Ectodermal cell (in vitro differentiated cells): ENCODE data around the gene IL16.

ENCODE experiments used
- H3K27ac ChIP-seq: 2 replicates; pipeline ENCODE4 v1.7.0; 2013; ENCODE audit warnings: mild to moderate bottlenecking, low read depth, low read length; ENCODE audit not compliant: insufficient read depth, poor library complexity, severe bottlenecking
- H3K27me3 ChIP-seq: 2 replicates; pipeline ENCODE4 v1.7.0; 2013; ENCODE audit warnings: mild to moderate bottlenecking, low read length; ENCODE audit not compliant: insufficient read depth, control insufficient read depth, poor library complexity, severe bottlenecking
- H3K36me3 ChIP-seq: one replicate; pipeline ENCODE4 v1.7.0; 2013; ENCODE audit warnings: low read length; ENCODE audit not compliant: control insufficient read depth, insufficient read depth
- H3K4me1 ChIP-seq: one replicate; pipeline ENCODE4 v1.7.0; 2013; ENCODE audit warnings: low read length; ENCODE audit not compliant: control insufficient read depth, insufficient read depth
- H3K4me3 ChIP-seq: 2 replicates; pipeline ENCODE4 v1.7.0; 2013; ENCODE audit warnings: low read depth, low read length, control low read depth; ENCODE audit not compliant: insufficient read depth
- H3K9me3 ChIP-seq: 2 replicates; pipeline ENCODE4 v1.7.0; 2013; ENCODE audit warnings: mild to moderate bottlenecking, low read length, moderate library complexity; ENCODE audit not compliant: control insufficient read depth
- WGBS, 2 experiments: methylation state at CpG; one replicate each; pipeline ENCODE4 v1.1.7; 2013; ENCODE audit warnings: missing lambda C conversion rate in 2 of 2; 5-methylcytosine and 5-hydroxymethylcytosine counted together

The IL16 gene

DNA sequence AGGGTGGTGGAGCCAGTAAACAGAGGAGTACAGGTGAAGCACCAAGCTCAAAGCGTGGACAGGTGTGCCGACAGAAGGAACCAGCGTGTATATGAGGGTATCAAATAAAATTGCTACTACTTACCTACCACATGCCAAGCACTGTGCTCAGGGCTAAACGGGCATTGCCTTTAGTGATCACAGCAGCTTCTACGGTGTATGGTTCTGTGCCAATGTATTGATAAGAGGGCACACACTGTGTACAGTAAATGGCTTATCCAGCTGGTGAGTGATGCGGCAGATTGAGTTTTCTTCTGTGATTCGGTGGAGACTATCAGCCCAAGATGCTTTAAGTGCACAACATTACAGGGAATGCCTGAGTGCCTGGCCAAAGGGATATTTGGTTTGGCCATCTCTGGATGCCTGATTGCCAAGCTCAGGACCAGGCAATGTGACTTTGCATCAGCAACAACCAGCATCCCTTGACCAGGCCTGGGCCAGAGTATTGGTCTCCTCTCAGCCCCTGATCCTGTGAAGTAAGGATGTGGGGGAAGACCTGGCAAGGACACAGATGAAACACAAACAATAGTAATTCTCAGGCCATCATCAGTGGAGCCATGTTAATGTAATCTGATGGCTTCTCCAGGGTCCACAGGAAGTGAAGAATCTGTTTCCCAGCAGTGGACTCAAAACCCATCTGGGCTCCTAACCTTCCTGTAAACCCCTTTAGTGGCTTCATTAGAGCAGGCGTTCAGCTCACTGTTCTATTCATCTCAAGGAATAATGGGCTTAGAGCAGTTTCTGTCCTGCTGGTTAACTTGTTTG, 113.2 kb downstream of the IL16 start:
- 93 to 98% methylated on average over 8 of the region's 8 CpGs for WGBS, 2 experiments
- H3K4me3 ChIP-seq: no peak overlapping the region
- H3K4me1 ChIP-seq: no peaks in the 10 kb centered on the region
- no peak overlapping the region for H3K27ac ChIP-seq
- no peaks in the 10 kb centered on the region for H3K9me3 ChIP-seq
- no peaks in the 10 kb centered on the region for H3K36me3 ChIP-seq
- H3K27me3 ChIP-seq: no peaks in the 10 kb centered on the region

DNA sequence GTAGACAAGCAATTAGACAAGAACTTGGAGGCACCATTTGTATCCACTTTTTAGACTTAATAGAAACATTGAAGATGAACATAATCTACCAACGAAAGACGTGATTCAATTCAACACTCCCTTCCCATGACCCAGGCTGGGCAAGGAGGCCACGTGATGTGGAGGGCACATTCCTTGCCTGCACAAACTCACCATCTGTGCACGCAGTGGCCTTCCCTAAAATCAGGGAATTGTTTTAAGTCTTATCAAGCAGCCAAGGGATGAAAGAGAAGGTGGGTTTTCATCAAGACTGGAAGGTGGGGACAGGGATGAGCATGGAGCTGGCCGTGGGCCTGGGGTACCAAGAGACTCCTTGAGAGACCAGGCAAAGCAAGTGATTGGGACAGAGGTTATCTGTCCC, 113.8 kb downstream of the IL16 start:
- Histone ChIP-seq H3K27ac (no peak overlapping the region), H3K27me3 (no peaks in the 10 kb centered on the region), H3K36me3 (no peaks in the 10 kb centered on the region), H3K4me1 (no peaks in the 10 kb centered on the region), H3K4me3 (no peak overlapping the region), H3K9me3 (no peaks in the 10 kb centered on the region)
- 94 to 96% methylated on average over 5 of the region's 5 CpGs for WGBS, 2 experiments

DNA sequence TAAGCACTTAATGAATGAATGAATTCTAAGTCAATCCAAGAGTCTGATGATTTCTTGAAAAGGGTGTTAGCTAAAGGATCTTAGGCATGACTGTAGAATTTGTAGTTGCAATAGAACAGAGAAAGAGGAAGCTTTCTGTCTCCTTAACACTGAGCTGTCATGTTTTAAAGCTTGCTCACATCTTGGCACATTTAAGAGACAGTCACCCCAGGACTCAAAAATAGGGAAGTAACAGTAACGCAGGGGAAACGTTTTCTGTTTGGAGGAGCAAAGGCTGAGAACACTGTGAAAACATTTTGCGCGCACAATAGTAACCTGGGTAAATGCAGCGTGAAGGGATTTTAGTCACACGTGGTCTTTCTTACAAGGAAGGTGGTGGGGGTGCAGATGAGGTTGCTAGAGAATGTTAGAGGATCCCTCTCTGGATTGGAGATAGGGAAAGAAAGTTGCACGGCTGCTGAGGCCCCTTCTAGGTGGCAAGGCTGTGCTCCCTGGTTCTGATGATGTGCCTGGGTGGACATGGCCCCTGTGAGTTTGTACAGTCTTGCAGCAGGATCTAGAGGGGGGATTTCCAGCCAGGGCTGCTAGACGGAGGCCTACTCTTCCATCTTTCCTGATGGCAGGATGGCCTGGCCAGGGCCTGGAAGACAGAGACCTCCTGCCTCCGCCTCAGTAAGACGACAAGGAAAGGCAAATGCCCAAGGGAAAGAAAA, 115.2 kb downstream of the IL16 start:
- no peaks in the 10 kb centered on the region for H3K4me1 ChIP-seq
- H3K27ac ChIP-seq: no peak overlapping the region
- no peaks in the 10 kb centered on the region for H3K27me3 ChIP-seq
- H3K4me3 ChIP-seq: no peak overlapping the region
- WGBS, 2 experiments: 93 to 94% methylated on average over 10 of the region's 10 CpGs
- H3K9me3 ChIP-seq: no peaks in the 10 kb centered on the region
- no peaks in the 10 kb centered on the region for H3K36me3 ChIP-seq

DNA sequence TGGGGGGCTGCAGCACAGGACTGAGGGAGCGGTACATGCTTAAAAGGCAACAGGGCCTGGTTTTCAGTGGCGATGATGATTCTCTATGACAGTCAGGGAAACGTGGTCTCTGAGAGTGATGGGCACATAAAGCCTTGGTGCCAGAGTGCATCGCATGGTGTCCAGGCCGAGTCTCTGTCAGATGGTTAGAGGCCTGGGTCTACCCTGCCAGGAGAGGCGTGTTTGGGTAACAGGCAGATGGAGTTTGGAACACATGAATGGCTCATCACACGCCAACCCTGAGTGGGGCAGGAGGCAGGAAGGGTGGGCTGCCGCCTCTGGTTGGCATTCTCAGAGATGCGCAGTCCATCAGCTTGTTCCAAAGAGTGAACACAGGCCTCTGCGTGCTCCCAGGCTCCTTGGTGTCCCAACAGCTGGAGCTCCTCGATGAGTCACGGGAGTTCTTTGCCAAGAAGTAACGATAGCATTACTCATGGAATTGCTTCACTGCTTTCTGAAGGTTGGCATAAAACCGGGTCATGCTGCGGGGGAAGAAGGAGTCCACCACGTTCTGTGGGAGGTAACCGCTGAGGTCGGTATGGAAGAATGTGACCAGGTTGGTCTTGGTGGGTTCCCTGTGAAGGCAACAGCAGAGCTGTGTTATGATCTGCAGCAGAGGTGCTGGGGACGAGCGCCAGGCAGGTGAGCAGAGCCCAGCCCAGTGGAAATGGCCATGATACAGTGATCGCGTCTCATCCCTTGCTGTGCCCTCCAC, 116.3 kb downstream of the IL16 start:
- Histone ChIP-seq H3K4me3 (no peak overlapping the region), H3K27me3 (no peaks in the 10 kb centered on the region), H3K4me1 (no peaks in the 10 kb centered on the region), H3K27ac (no peak overlapping the region), H3K9me3 (no peaks in the 10 kb centered on the region), H3K36me3 (no peaks in the 10 kb centered on the region)
- 94% methylated on average over 22 of the region's 22 CpGs for WGBS, 2 experiments

DNA sequence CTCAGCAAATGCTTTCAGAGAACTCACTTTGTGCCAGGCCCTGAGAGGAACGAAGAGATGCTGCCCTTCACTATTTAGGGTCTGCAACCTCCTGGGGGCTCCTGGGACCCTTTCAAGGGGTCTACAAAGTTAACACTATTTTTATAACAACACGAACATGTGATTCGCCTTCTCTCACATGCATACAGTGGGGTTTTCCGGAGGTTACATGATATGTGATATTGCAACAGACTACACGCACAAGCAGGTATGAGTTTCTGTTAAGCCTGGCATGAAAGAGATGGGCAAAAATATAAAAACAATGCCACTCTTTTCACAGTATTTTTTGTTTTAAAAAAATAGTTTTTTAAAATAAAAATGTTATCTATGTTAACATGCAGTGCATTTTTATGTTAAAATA, 117.0 kb downstream of the IL16 start:
- H3K27me3 ChIP-seq: no peaks in the 10 kb centered on the region
- no peaks in the 10 kb centered on the region for H3K9me3 ChIP-seq
- no peaks in the 10 kb centered on the region for H3K36me3 ChIP-seq
- H3K4me3 ChIP-seq: no peak overlapping the region
- no peaks in the 10 kb centered on the region for H3K4me1 ChIP-seq
- no peak overlapping the region for H3K27ac ChIP-seq
- 97 to 98% methylated on average over 5 of the region's 5 CpGs for WGBS, 2 experiments

DNA sequence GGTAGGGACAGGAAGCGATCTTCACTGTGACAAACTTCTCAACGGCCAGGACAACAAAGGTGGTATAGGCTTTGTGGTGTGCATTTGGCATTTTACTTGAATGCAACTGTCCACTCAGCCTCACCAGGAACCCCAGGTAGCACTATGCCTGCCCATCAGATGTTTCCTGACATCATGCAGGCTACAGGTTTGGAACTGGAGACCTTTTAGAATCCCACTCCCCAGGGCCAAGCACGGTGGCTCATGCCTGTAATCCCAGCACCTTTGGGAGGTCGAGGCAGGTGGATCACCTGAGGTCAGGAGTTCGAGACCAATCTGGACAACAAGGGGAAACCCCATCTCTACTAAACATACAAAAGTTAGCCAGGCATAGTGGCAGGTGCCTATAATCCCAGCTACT, 117.7 kb downstream of the IL16 start:
- 93 to 94% methylated on average over 5 of the region's 5 CpGs for WGBS, 2 experiments
- H3K9me3 ChIP-seq: no peaks in the 10 kb centered on the region
- no peak overlapping the region for H3K4me3 ChIP-seq
- no peaks in the 10 kb centered on the region for H3K27me3 ChIP-seq
- no peaks in the 10 kb centered on the region for H3K4me1 ChIP-seq
- no peak overlapping the region for H3K27ac ChIP-seq
- no peaks in the 10 kb centered on the region for H3K36me3 ChIP-seq

DNA sequence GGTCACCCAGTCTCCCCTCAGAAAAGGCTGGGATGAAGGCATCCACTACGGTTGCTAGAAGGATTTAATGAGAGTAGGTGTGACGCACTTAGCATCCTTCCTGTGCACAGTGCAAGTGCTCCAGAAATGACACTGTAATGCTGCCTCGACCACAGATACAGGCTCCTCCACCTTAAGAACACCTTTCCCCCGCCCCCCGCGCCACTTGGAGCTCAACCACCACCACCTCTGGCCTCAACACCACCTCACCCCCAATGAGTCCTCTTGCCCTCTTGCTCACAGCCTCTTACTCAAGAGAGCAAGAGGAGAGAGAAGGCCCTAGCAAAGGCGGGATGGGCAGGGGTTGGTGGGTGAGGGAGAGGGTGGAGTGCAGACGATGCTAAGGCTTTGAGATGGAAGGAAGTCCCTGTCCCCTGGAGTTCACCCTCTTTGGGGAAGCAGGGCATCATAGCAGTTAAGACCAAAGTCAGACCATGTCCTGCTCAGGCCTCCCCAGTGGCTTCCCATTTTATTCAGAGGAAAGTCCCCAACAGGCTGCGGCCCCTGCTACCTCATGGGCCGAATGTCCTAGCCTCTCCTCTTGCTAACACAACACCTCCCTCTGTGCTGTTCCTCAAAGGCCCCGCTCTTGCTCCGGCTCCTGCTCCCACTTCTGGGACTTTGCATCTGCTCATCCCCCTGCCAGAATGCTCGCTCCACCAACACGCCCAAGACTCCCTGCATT, 118.9 kb downstream of the IL16 start:
- H3K27ac ChIP-seq: no peak overlapping the region
- no peaks in the 10 kb centered on the region for H3K27me3 ChIP-seq
- no peaks in the 10 kb centered on the region for H3K36me3 ChIP-seq
- H3K4me1 ChIP-seq: no peaks in the 10 kb centered on the region
- no peaks in the 10 kb centered on the region for H3K9me3 ChIP-seq
- H3K4me3 ChIP-seq: no peak overlapping the region
- WGBS, 2 experiments: 95% methylated on average over 14 of the region's 14 CpGs

DNA sequence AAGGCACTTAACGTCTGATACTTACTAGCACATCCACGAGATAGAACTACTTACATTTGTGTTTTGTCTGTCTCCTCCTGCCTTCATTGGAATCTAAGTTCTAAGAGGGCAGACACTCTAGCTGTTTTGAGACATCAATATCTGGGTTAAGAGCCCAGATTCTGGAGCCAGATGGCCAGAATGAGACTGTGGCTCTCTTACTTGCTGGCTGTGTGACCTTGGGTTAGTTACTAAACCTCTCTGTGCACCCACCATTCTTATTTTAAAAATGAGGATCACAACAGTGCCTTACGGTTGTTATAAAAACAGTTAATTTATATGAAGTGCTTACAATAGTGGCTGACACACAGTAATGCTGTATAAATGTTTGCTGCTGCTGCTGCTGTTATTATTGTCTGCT, 119.6 kb downstream of the IL16 start:
- Histone ChIP-seq H3K4me1 (no peaks in the 10 kb centered on the region), H3K4me3 (no peak overlapping the region), H3K9me3 (no peaks in the 10 kb centered on the region), H3K27ac (no peak overlapping the region), H3K27me3 (no peaks in the 10 kb centered on the region), H3K36me3 (no peaks in the 10 kb centered on the region)
- WGBS, 2 experiments: 91 to 99% methylated on average over 3 of the region's 3 CpGs

DNA sequence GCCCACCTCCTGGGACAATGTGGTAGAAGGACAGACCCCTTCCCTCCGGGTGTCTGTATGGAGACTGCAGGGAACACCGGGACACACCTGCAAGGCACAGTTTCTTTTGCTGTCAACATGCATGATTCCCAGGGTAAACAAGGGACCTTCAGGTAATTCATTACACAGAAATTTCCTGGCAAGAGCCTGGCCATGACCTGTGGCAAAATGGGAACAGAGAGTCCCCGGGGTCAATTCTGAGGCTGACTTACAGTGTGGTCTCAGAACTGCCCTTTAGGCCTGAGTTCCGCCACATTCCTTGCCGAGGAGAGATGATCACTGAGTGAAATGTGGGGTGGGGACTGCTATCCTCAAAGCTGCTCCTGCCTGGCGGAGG, 121.0 kb downstream of the IL16 start:
- peaks cover 7% of the 10 kb centered on the region for H3K4me1 ChIP-seq
- H3K36me3 ChIP-seq: no peaks in the 10 kb centered on the region
- no peaks in the 10 kb centered on the region for H3K9me3 ChIP-seq
- no peaks in the 10 kb centered on the region for H3K27me3 ChIP-seq
- WGBS, 2 experiments: 95 to 96% methylated on average over 6 of the region's 6 CpGs
- H3K4me3 ChIP-seq: no peak overlapping the region
- H3K27ac ChIP-seq: no peak overlapping the region

DNA sequence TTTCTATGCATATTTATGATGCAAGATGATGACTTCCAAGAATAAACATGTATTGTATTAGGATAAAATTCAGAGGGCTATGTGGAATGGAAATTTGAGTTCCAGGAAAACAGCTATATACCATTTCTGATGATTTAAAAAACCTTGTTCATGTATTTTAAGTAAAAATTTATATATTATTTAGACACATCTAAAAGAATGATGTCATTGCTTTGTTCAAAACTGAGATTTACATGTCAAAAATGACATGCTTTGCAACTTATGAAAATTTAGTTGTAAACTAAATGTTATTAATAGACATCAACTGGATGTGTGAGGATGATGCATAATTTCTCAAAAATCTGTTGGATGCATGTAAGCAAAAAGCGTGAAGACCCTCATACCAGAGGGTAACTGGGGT, 125.0 kb downstream of the IL16 start:
- Histone ChIP-seq H3K36me3 (no peaks in the 10 kb centered on the region), H3K27me3 (peaks cover 8% of the 10 kb centered on the region), H3K9me3 (no peaks in the 10 kb centered on the region), H3K27ac (no peak overlapping the region), H3K4me1 (peaks cover 12% of the 10 kb centered on the region), H3K4me3 (no peak overlapping the region)
- WGBS, 2 experiments: 98 to 100% methylated on average over 1 of the region's 1 CpG
